ENCODE measurements around the gene RNF175.

DNA sequence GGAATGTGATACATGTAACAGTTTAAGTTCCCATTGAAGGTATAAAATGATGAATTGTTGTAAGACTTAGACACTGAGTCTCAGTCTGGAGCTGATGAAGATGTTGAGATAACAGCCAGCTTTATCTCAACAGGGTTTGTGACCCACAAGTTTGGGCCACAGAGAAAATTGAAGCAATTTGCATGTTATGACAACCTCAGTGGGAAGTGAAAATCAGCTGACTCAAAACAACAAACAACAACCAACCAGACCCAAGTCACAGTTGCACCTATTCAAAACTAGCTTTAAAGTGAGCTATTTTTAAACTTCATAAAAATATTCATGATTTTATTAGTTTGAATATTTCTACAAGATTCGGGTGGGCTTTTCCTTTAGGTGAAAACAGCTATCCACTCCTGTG lies 21.1 kb upstream of the RNF175 start:
- no peak for TF ChIP-seq CTCF (IDR thresholded peaks at IDR 0.05)
- no peak for TF ChIP-seq POLR2A (IDR thresholded peaks at IDR 0.05)

Data from adrenal gland (tissue), 5 donors.